B cell (primary cell): ENCODE data around the gene ABCB1. TPM values are rescaled to one million over a fixed set of nuclear protein-coding genes. Genes with fewer than 3 reads are reported as not detected.

Source experiments
- ATAC-seq: fragments of 200-7000 bp; cut with Tn5 transposase; one replicate; pipeline ENCODE4 v1.10.0; 2021; ENCODE audit warnings: low read depth, mild to moderate bottlenecking, moderate number of reproducible peaks, moderate library complexity
- CTCF ChIA-PET: fragments of 350-600 bp; sonication (Branson Sonifier 250); formaldehyde crosslinking; loops from one replicate; lab custom pipeline; 2021; ENCODE audit warnings: antibody characterized with exemption, inconsistent platforms; lab: Charles Lee
- POLR2A ChIA-PET: fragments of 350-600 bp; sonication (Branson Sonifier 250); formaldehyde crosslinking; loops from one replicate; lab custom pipeline; 2021; ENCODE audit warnings: antibody characterized with exemption; lab: Charles Lee
- DNase-seq: peaks from one replicate; pipeline ENCODE4 v3.0.0; 2013
- H2AFZ ChIP-seq: 2 replicates; pipeline ENCODE4 v1.6.1; 2012; ENCODE audit warnings: mild to moderate bottlenecking, low read depth, low read length; ENCODE audit not compliant: insufficient read depth, poor library complexity, severe bottlenecking
- H3K27ac ChIP-seq, 2 donors: 1 replicate in 1 of 2; 2 replicates in 1 of 2; pipeline ENCODE4 v1.5.1; 2012 to 2013; ENCODE audit warnings: low read length in 2 of 2, mild to moderate bottlenecking in 2 of 2, moderate library complexity in 1 of 2
- H3K27me3 ChIP-seq, 4 experiments: fragments of 200-600 bp in 1 of 4; sonication (generic) in 1 of 4; replicated peaks in 1 of 4; 1 replicate in 2 of 4; 2 replicates in 2 of 4; pipeline versions ENCODE4 v1.6.1 to v1.7.0; 2013 to 2016; ENCODE audit warnings: low read length in 3 of 4, mild to moderate bottlenecking in 2 of 4, mixed read lengths in 1 of 4, moderate library complexity in 1 of 4; ENCODE audit not compliant: insufficient read depth in 4 of 4, control insufficient read depth in 3 of 4; ENCODE audit errors: control extremely low read depth in 1 of 4
- H3K36me3 ChIP-seq, 2 experiments: replicated peaks in 1 of 2; 1 replicate in 1 of 2; 2 replicates in 1 of 2; pipeline versions ENCODE4 v1.6.1 to v1.7.1; 2013; ENCODE audit warnings: low read length in 1 of 2; ENCODE audit not compliant: insufficient read depth in 2 of 2, control insufficient read depth in 1 of 2; ENCODE audit errors: control extremely low read depth in 1 of 2, extremely low read depth in 1 of 2
- H3K4me1 ChIP-seq, 2 donors: fragments of 200-600 bp in 1 of 2; sonication (generic) in 1 of 2; 1 replicate in 1 of 2; 2 replicates in 1 of 2; pipeline versions ENCODE4 v1.5.1 to v1.6.1; 2013 to 2017; ENCODE audit warnings: low read length in 2 of 2; ENCODE audit not compliant: control insufficient read depth in 2 of 2, insufficient read depth in 2 of 2
- H3K4me2 ChIP-seq: replicated peaks from 2 replicates; pipeline ENCODE3; 2012; ENCODE audit warnings: mild to moderate bottlenecking, low read depth, low read length; ENCODE audit not compliant: poor library complexity, severe bottlenecking
- H3K4me3 ChIP-seq, 5 experiments: fragments of 200-600 bp in 1 of 5; sonication (generic) in 1 of 5; 1 replicate in 3 of 5; 2 replicates in 2 of 5; pipeline versions ENCODE4 v1.5.1 to v1.7.0; 2011 to 2016; ENCODE audit warnings: low read length in 4 of 5, mild to moderate bottlenecking in 4 of 5, low read depth in 2 of 5, control low read depth in 1 of 5, moderate library complexity in 1 of 5; ENCODE audit not compliant: insufficient read depth in 1 of 5; ENCODE audit errors: control extremely low read depth in 1 of 5, extremely low read depth in 1 of 5
- H3K79me2 ChIP-seq: fragments of 200-600 bp; sonication (generic); one replicate; pipeline ENCODE4 v1.6.0; 2016; ENCODE audit warnings: low read length; ENCODE audit not compliant: control insufficient read depth, insufficient read depth
- H3K9ac ChIP-seq: fragments of 200-600 bp; sonication (generic); 2 replicates; pipeline ENCODE4 v1.6.1; 2017; ENCODE audit warnings: mild to moderate bottlenecking, low read length, moderate library complexity
- H3K9me3 ChIP-seq, 3 donors: one replicate each; pipeline versions ENCODE4 v1.6.1 to v1.7.1; 2013; ENCODE audit warnings: low read length in 2 of 3; ENCODE audit not compliant: control insufficient read depth in 2 of 3, insufficient read depth in 1 of 3; ENCODE audit errors: control extremely low read depth in 1 of 3
- H4K20me1 ChIP-seq: 2 replicates; pipeline ENCODE4 v1.6.0; 2012; ENCODE audit warnings: mild to moderate bottlenecking, low read length; ENCODE audit not compliant: insufficient read depth, control insufficient read depth, poor library complexity, severe bottlenecking
- H3K27ac Mint-ChIP-seq: one replicate; pipeline ENCODE4 v1.8.0; 2021; ENCODE audit warnings: mixed read lengths
- H3K27me3 Mint-ChIP-seq: one replicate; pipeline ENCODE4 v1.8.0; 2021; ENCODE audit warnings: mixed read lengths
- H3K4me1 Mint-ChIP-seq: one replicate; pipeline ENCODE4 v1.8.0; 2021; ENCODE audit warnings: mixed read lengths
- H3K4me3 Mint-ChIP-seq: one replicate; pipeline ENCODE4 v1.8.0; 2021; ENCODE audit warnings: mixed read lengths
- H3K9me3 Mint-ChIP-seq: one replicate; pipeline ENCODE4 v1.8.0; 2022; ENCODE audit warnings: mixed read lengths; ENCODE audit not compliant: insufficient read depth
- CTCF ChIP-seq: fragments of 200-600 bp; IDR thresholded peaks from one replicate; pipeline ENCODE4 v1.8.0; 2022; ENCODE audit warnings: antibody characterized with exemption, mild to moderate bottlenecking
- EZH2 ChIP-seq: IDR thresholded peaks from 2 replicates; pipeline ENCODE4 v1.6.1; 2012; ENCODE audit warnings: borderline replicate concordance, low read depth, mild to moderate bottlenecking, moderate library complexity, low read length; ENCODE audit not compliant: insufficient read depth, poor library complexity, severe bottlenecking
- WGBS: methylation state at CpG from one replicate; pipeline ENCODE4 v1.1.5; 2013; ENCODE audit warnings: missing lambda C conversion rate; ENCODE audit not compliant: insufficient coverage; 5-methylcytosine and 5-hydroxymethylcytosine counted together
- intact Hi-C: fragments of 100-400 bp; cut with micrococcal nuclease; formaldehyde crosslinking; loops from one replicate; pipeline ENCODE4 v1.10.0; 2022
- polyA plus RNA-seq: library from polyadenylated mRNA; depleted of rRNA; stranded (reverse); fragments of >200 nt; gene quantifications from 2 replicates; pipeline ENCODE4 v1.2.3, GENCODE V29; 2012
- total RNA-seq, 2 donors: library from RNA; stranded (reverse); fragments of 120-200 nt in 1 of 2; gene quantifications; 1 replicate in 1 of 2; 2 replicates in 1 of 2; pipeline versions ENCODE4 v1.2.3 to v1.2.4, GENCODE V29; 2013 to 2022

ABCB1 gene
- total and polyA plus RNA-seq, 2 donors (not counting 1 experiment from before 2014, with no cell fraction given) = 8.5 to 21.7 TPM

- H3K4me1 Mint-ChIP-seq = no peaks in the 10 kb centered on the region
- H3K9me3 ChIP-seq = no peaks in the 10 kb centered on the region
- no peak overlapping the region for H3K27ac ChIP-seq
- no peak overlapping the region for H3K9ac ChIP-seq
- no peaks in the 10 kb centered on the region for H3K27me3 ChIP-seq
- H2AFZ ChIP-seq = no peak overlapping the region
- no peak overlapping the region for H3K4me3 Mint-ChIP-seq
- POLR2A ChIA-PET = no interaction called here
- H3K4me3 ChIP-seq = no peak overlapping the region
- peaks cover 9% of the 10 kb centered on the region for H3K27me3 Mint-ChIP-seq
- DNase-seq (no peak), ATAC-seq (no peak)
- H3K79me2 ChIP-seq = no peaks in the 10 kb centered on the region
- no peaks in the 10 kb centered on the region for H3K36me3 ChIP-seq
- H4K20me1 ChIP-seq = no peaks in the 10 kb centered on the region
- H3K4me2 ChIP-seq = no peak overlapping the region
- no peak for TF ChIP-seq EZH2
- no peak for TF ChIP-seq CTCF
- intact Hi-C loops = no loop called here
- no CpG with 5 or more reads among the region's 1 CpG for WGBS
- no peaks in the 10 kb centered on the region for H3K9me3 Mint-ChIP-seq
- no peaks in the 10 kb centered on the region for H3K4me1 ChIP-seq
- CTCF ChIA-PET = no interaction called here
- H3K27ac Mint-ChIP-seq = no peak overlapping the region
These were observed 47.6 kb upstream of the ABCB1 start for GRCh38 chr7:87648316-87648715.

DNA sequence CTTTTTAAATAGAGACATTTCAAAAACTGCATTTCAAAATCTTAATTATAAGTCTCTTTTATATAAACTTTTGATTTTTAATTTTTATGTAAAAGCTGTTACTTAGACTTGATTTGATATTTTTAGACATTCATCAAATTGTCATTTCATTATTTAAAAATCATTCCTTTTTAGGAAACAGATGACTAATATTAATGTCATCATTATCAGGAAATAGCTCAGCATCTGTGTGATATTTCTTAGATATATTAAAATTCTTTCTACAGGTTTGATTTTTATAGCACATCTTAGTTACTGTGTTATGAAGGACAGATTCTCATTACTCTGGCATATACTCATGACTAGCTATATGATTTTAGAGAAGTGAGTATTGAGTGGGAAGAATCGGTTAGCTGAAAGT is 44.8 kb upstream of the ABCB1 start:
- no peak overlapping the region for H3K4me3 Mint-ChIP-seq
- Histone ChIP-seq H3K27ac (no peak overlapping the region), H3K4me1 (no peaks in the 10 kb centered on the region), H3K79me2 (no peaks in the 10 kb centered on the region), H3K4me3 (no peak overlapping the region), H2AFZ (no peak overlapping the region), H3K27me3 (no peaks in the 10 kb centered on the region), H3K9me3 (peaks cover 0 to under 1% (median 0%) of the 10 kb centered on the region in 3 donors), H3K4me2 (no peak overlapping the region), H4K20me1 (no peaks in the 10 kb centered on the region), H3K9ac (no peak overlapping the region), H3K36me3 (no peaks in the 10 kb centered on the region)
- peaks cover 12% of the 10 kb centered on the region for H3K27me3 Mint-ChIP-seq
- H3K27ac Mint-ChIP-seq = no peak overlapping the region
- ChIA-PET POLR2A (no interaction called here), CTCF (no interaction called here)
- intact Hi-C loops = no loop called here
- H3K9me3 Mint-ChIP-seq = no peaks in the 10 kb centered on the region
- no CpG with 5 or more reads among the region's 1 CpG for WGBS
- H3K4me1 Mint-ChIP-seq = no peaks in the 10 kb centered on the region
- DNase-seq (no peak), ATAC-seq (no peak)
- TF ChIP-seq EZH2 (no peak), CTCF (no peak)
